ENCODE results near the gene TTC6. TPM values are rescaled to one million over a fixed set of nuclear protein-coding genes. Genes with fewer than 3 reads are reported as not detected.

The TTC6 gene
- total and polyA plus RNA-seq, 10 of the 15 experiments (the other 5 are each of a cell fraction or from before 2014, with no cell fraction given): not detected

GRCh38 chr14:37597538-37597913 lies 2.1 kb downstream of the TTC6 start (continued):
- TF ChIP-seq ZNF217 (IDR thresholded peaks at IDR 0.05) (no peak), IKZF1 (conservative IDR thresholded peaks at IDR 0.05) (no peak)

- DNase-seq (ENCODE audit: low read depth, low spot score) (no peak), ATAC-seq (no peak), FAIRE-seq (no peak)
- TF ChIP-seq SMAD5 (IDR thresholded peaks at IDR 0.05; ENCODE audit: low read depth) (no peak), ZNF687 (IDR thresholded peaks at IDR 0.05) (no peak), RFX5 (IDR thresholded peaks at IDR 0.05; ENCODE audit: low read depth, low read length) (no peak), STAT3 (IDR thresholded peaks at IDR 0.05; ENCODE audit: low read depth, low read length) (no peak)
- H3K79me2 ChIP-seq (ENCODE audit: control insufficient read depth, insufficient read depth, low read length): no peaks in the 10 kb centered on the region
- H3K4me3 ChIP-seq: no peak overlapping the region
- in situ Hi-C loops (cut with MboI) (no loop called here), intact Hi-C loops (cut with micrococcal nuclease; ENCODE audit: unreplicated experiment) (no loop called here)
- H3K9me3 ChIP-seq (replicated peaks; ENCODE audit: control insufficient read depth, insufficient read depth, low read length): no peaks in the 10 kb centered on the region; the same call in 2 of the 3 replicates
- H3K4me1 ChIP-seq (ENCODE audit: control insufficient read depth, insufficient read depth, low read length): no peaks in the 10 kb centered on the region
- WGBS (ENCODE audit: insufficient coverage, insufficient replicate concordance, low lambda C conversion rate, missing lambda C conversion rate): 69% methylated on average over 38 of the region's 50 CpGs
- ChIA-PET POLR2A (no interaction called here), CTCF (no interaction called here), SMC1A (ENCODE audit: uncharacterized antibody, unreplicated experiment) (no interaction called here), RAD21 (ENCODE audit: unreplicated experiment) (no interaction called here)
- no peak overlapping the region for H3K4me2 ChIP-seq (ENCODE audit: control insufficient read depth, insufficient read depth)
- H3K9ac ChIP-seq (ENCODE audit: control insufficient read depth, insufficient read depth, low read length): no peak overlapping the region
- BruUV-seq (replicated peaks): no TSS peak
- H2AFZ ChIP-seq (ENCODE audit: control insufficient read depth, low read depth, low read length): no peak overlapping the region
- no peaks in the 10 kb centered on the region for H4K20me1 ChIP-seq (ENCODE audit: control insufficient read depth, insufficient read depth)
- H3K36me3 ChIP-seq (ENCODE audit: control insufficient read depth in 2 of 2, insufficient read depth in 2 of 2, low read length in 1 of 2): no peaks in the 10 kb centered on the region
- H3K27ac ChIP-seq (ENCODE audit: control insufficient read depth, insufficient read depth): no peak overlapping the region
- no peaks in the 10 kb centered on the region; a peak in 2 of 4 replicates for H3K27me3 ChIP-seq (replicated peaks in 1 of 2; ENCODE audit: control insufficient read depth in 2 of 2, insufficient read depth in 2 of 2, low read length in 1 of 2)
These were observed 2.7 kb downstream of the TTC6 start for GRCh38 chr14:37597914-37598746.

Measured in GM12878 (cell line).